Measurements from ENCODE around the gene KXD1.
"Not testable (repeated sequence)": the region's sequence is repeated elsewhere in the genome, so short reads cannot be mapped to it uniquely, and the experiment has no call there.

KXD1 gene

DNA sequence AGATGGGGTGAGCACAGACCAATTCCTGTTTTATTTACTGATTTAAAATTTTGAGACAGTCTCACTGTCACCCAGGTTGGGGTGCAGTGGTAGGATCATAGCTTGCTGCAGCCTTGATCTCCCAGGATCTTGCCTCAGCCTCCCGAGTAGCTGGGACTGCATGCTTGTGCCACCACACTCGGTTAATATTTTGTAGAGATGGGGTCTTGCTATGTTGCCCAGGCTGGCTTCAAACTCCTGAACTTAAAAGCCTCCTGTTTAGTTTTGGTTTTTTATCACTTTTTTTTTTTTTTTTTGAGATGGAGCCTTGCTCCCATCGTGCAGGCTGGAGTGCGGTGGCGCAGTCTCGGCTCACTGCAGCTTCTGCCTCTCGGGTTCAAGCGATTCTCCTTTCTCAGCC is 18.7 kb downstream of the KXD1 start:
- in situ Hi-C loops (cut with HindIII; ENCODE audit: low sequenced_read_pairs) = no loop called here

DNA sequence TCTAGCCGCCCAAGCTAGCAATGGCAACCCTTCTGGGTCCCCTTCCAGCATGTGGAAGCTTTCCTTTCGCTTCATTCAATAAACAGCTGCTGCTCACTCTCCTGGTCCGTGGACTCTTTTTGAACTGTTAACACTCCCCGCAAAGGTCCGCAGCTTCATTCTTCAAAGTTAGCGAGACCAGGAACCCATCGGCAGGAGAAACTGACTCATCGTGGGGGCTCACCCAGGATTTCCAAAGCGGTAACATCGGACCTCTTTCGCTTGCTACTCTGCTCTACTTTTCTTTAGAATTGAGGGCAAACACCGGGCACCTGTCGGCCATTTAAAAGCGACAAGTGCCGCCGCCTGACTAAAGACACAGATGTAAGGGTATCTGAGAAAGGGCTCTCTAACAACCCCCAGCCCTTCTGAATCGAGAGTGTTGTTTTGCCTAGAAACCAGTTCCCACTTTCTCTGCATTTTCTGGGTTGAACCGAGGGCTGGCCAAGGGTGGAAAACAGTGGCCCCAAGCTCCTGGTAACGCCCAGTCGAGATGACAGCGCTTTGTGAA is 19.8 kb downstream of the KXD1 start:
- in situ Hi-C loops (cut with HindIII; ENCODE audit: low sequenced_read_pairs) = no loop called here

DNA sequence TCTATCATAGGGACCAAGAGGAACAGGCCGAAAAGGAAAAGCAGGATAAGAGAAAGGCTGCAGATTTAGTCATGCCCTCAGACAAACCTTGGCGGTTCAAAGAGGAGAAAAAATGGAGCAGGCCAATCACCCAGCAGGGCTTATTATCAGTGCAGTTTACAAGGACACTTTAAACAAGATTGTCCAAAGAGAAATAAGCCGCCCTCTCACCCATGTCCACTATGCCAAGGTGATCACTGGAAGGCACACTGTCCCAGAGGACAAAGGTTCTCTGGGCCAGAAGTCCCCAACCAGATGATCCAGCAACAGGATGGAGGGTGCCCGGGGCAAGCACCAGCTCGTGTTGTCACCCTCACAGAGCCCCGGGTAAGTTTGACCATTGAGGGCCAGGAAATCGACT is 22.6 kb downstream of the KXD1 start:
- in situ Hi-C loops (cut with HindIII; ENCODE audit: low sequenced_read_pairs) = no loop called here

DNA sequence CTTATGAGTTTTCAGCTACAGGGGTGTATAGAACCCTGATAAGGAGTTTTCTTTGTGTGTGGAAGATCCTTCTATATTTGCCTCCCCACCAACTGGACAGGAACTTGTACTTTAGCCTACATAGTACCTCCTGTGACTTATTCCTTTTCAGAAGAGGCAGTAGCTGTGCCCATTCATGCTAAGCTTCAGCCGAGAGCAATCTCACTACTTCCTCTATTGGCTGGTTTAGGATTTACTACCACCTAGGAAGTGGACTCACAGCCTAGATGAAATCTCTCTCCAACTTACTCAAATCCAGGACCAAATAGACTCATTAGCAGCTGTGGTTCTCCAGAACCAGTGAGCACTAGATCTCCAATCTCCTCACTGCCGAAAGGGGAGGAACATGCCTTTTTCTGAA is 28.6 kb downstream of the KXD1 start:
- in situ Hi-C loops (cut with HindIII; ENCODE audit: low sequenced_read_pairs) = no loop called here

DNA sequence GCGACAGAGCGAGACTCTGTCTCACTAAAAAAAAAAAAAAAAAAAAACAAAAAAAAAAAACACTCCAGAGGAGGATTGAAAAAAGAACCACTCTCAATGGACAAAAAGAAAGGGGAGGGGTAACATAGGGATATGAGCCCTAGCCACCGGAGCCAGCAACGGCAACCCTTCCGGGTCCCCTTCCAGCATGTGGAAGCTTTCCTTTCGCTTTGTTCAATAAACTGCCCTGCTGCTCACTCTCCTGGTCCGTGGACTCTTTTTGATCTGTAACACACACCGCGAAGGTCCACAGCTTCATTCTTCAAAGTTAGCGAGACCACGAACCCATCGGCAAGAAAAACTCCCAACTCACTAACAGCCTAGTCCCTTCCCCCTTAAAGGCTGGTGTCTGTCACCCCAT is 29.9 kb downstream of the KXD1 start:
- in situ Hi-C loops (cut with HindIII; ENCODE audit: low sequenced_read_pairs) = no loop called here

DNA sequence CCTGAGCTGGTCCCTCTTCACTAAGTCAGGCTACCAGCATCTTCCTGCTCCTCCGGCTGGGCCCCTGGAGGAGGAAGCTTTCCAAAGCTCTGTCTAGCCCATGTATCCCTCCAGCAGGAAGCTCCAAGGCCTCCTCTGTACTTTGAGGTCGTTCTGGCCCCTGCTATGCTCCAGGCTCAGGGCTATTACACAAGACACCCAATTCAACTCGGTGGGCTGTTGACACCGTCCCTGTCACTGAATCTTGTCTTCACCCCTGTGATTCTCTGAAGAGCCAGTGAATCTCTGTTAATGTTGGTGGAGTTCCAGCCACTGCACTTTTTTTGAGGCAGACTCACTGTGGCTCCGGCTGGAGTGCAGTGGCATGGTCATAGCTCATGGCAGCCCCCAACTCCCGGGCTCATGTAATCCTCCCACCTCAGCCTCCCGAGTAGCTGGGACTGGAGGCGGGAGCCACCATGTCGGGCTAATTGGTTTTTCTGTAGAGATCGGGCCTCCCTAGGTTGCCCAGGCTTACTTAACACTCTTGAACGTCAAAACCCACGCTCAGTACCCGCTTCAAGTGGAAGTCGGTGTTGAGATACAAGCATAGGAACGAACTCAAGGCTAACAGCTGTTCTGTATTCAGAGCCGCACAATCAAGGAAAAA is 30.4 kb downstream of the KXD1 start:
- in situ Hi-C loops (cut with HindIII; ENCODE audit: low sequenced_read_pairs) = no loop called here

DNA sequence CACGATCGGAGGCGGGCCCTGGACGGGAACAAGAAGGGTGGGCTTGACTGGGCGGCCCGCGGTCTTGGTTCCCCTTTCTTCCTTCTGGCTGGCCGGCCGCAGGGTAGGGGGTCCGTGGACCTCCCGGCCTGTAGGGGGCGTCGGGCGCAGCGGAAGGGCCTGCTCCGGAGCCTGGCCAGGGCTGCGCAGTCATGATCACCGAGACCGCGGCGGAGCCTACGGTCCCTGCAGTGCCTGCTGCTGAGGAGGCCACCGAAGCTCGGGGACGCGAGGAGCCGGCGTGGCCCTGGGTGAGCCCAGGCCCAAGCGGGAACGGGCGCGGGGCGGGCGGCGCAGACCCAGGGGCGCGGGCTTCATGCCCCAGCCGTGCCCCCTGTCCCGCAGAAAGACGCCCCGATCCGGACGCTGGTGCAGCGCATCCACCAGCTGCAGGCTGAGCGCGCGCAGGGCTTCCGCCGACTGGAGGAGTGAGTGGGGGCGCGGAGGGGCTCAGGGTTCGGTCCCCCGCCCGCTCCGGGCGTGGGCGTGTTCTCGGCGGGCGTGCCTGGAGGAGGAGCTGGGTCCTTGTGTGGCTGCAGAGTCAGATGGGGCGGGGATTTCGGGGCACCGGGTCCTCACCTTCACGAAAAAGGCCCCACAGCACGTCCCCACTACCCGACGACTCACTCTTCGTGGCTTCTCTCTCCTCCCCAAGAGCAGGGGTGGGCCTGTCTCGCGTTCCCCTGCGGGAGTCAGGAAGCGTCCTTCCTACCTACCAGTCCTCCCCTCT is 31.1 kb downstream of the KXD1 start, which contains the start of gene REX1BD:
Gene REX1BD (plus strand): TSS at position 188 of the 769 bp plus-strand sequence. CDS start 4 bp downstream, at position 192.
- in situ Hi-C loops (cut with HindIII; ENCODE audit: low sequenced_read_pairs) = no loop called here

DNA sequence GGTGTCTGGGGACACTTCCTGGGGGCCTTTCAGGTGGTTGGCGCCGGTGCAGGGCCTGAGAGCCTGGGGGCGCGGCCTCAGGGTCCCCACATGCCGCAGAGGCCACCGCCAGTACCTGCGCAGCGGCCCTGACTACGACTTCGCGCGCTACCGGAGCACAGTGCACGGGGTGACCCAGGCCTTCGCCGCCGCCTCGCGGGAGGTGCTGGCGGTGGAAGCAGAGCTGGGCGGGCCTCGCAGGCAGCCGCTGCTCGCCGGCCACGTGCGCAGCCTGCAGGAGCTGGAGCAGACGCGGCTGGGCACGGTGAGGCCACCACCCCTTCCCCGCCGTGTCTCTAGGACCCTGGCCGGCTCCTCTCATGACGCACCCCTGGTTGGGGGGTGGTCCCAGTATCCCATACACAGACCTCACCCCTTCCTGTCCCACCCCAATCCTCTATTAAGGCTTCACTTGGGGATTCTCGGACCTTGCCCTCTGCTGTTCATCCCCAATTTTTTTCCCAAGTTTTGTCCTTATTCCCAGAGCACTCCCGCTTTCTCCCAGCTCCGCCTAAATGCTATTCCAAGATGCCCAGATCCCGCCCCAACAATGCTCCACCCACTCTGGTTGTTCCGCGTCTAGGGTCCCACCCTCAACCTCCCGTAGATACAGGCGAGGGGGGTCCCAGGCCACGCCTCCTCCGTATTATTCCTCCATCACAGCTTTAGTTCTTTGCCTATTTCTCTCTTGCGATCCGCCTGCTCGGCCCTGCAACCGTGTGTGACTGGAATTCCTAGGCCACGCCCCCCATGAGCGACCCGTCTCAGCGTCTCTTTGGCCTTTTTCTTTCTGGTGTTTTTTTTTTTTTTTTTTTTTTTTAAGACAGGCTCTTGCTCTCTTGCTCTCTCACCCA is 32.0 kb downstream of the KXD1 start:
- in situ Hi-C loops (cut with HindIII; ENCODE audit: low sequenced_read_pairs) = no loop called here

DNA sequence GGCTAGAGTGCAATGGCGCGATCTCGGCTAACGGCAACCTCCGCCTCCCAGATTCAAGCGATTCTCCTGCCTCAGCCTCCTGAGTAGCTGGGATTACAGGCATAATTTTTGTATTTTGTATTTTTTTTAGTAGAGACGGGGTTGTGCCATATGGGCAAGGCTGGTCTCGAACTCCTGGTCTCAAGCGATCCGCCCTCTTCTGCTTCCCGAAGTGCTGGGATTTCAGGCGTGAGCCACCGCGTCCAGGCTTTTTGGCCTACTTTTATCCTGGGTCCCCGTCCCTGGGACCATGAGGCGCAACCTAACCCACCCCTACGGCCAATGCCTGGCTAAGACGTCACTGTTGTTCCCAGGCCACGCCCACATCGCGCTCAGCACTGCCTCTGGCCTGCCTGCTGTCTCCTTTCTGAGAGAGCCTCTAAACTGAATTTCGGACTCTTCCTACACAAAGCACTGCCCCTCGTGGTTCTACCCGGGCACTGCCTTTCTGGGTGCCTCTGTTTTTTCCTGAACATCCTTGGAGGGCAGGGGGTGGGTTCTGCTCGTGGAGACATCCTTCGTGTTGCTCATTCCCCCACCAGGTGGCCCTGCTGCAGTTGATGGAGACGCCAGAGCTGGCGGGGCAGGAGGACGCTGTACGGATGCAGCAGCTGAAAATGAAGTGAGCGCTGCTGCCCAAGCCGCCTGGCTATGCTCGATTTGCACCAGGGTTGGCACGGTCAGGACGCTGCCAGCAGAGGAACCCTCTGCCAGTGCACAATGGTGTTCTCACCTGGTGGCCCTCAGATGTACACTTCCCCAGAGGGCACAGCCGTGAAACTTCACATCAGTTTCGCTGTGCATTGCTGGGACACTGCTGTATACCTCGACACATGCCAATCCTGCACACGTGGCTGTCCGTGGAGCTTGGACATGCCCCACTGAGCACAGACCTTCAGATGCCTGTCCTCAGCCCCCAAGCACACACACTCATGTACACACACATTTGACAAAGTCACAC is 32.9 kb downstream of the KXD1 start:
- in situ Hi-C loops (cut with HindIII; ENCODE audit: low sequenced_read_pairs) = no loop called here

DNA sequence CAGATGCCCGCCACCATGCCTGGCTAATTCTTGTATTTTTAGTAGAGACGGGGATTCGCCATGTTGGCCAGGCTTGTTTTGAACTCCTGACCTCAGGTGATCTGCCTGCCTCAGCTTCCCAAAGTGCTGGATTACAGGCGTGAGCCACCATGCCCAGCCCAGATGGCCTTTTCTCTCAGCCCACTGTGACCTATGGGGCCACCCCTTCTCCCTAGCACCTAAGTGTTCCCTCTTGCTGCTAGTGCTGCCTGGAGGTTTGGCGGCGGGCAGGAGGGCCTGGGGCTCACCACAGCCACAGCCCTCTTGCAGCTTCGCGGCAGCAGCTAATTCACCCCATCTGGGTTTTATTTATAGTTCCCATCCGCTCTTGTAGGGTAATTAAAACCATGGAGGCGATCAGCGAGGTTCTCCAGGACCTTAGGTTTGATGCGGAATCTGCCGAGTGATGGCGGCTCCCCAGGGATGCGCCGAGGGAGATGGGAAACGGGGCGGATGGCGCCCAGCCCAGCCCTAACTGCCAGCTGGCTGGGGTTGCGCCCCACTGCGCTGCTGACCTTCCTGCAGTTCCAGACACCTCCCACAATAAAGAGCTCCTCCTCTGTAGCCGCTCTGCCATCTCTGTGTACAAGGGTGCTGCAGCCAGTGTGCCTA is 34.2 kb downstream of the KXD1 start:
- in situ Hi-C loops (cut with HindIII; ENCODE audit: low sequenced_read_pairs) = no loop called here

DNA sequence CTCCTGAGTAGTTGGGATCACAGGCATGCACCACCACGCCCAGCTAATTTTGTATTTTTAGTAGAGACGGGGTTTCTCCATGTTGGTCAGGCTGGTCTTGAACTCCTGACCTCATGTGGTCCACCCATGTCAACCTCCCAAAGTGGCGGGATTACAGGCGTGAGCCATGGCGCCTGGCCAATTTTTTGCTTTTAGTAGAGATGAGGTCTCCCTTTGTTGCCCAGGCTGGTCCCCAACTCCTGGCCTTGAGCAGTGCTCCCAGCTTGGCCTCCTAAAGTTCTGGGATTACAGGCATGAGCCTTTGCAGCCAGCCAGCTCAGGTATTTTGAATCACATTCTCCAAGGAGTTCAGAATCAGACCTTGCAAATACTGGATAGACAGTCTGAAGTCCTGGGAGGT is 35.1 kb downstream of the KXD1 start:
- in situ Hi-C loops (cut with HindIII; ENCODE audit: low sequenced_read_pairs) = not testable (repeated sequence)

DNA sequence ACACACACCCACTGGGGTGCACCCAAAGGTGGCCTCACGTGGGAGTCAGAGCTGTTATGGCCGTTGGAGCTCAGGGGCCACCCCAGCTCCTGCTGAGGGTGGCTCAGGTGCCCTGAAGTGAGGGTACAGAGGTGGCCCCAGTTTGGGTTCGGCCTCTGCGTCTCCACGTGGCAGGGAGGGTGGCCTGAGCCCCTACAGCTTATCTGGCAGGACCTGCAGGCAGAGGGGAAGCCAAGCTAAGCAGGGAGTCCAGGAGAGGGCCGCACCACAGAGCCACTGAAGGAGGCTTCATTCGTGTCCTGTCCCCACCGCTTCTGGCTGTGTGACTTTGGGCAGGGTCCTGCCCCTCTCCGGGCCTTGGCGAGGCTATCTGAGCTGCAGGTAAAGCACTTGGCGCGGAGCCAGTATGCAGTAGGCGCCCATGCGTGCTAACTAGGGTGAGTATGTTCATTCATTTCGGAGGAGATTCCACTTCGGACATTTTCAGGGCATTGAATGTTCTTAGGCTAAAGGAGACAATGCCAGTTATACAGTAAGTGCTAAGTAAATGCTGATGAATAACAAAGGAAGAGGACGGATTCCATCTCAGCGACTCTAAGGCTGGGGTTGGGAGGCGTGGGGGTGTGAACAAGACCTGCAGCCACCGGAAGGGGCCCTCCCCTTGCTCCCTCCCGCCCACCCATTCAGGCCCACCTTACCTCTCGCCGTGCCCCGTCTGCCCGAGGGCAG is 35.9 kb downstream of the KXD1 start:
- in situ Hi-C loops (cut with HindIII; ENCODE audit: low sequenced_read_pairs) = no loop called here

DNA sequence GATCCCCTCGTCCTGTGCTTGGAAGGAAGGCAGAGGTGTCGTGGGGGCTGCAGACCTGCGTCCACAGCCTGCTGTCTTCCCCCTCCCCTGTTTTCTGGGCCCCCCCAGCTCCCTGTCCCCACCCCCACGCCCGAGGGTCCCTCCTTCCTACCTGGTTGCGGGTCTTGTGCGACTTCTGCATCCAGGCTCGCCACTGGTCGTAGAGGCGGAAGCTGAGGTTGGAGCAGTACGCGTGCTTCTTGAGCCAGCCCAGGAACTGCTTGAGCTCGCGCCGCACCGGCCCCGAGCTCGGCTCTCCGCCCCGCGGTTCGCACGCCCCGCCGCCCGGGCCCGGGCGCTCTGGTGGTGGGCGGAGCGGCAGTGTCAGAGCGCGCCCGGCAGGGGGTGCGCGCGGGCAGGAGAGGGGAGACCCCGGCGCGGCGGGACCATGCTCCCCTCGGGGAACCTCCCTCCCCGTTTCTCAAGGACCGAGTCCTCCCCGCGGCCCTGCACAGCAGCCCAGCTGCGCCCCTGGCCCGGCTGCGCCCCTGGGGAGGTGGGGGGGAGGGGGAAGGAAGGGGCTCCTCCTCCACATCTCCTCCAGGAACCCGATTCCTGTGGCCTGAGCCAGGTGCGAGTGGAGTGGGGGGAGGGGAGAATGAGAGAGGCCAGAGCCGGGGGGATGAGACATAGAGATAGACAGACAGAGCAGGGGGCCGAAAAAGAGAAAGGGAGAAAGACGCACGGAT is 36.6 kb downstream of the KXD1 start:
- in situ Hi-C loops (cut with HindIII; ENCODE audit: low sequenced_read_pairs) = no loop called here

DNA sequence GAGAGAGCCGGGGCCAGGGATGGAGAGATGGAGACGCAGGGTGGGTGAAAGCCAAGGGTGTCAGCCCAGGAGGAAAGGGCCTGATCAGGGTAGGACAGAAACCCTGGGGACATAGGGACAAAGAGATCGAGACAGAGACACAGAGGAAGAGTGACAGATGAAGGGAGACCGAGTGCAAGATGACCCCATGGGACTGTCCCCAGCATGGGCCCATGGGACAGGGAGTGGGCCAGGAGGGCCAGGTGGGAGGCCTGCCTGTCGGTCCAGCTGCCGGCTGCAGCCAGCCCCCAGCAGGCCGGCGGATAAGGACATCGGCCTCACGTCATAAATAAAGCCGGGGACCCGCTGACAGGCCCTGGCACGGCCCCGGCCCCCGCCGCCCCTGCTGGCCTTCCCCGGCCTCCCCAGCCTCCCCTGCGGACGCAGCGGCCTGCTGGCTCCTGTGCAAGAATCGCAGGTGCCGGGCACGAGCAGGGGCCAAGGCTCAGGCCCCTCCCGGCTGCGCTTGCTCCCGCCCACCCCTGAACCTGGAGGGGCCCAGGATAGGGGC is 37.2 kb downstream of the KXD1 start:
- in situ Hi-C loops (cut with HindIII; ENCODE audit: low sequenced_read_pairs) = no loop called here

DNA sequence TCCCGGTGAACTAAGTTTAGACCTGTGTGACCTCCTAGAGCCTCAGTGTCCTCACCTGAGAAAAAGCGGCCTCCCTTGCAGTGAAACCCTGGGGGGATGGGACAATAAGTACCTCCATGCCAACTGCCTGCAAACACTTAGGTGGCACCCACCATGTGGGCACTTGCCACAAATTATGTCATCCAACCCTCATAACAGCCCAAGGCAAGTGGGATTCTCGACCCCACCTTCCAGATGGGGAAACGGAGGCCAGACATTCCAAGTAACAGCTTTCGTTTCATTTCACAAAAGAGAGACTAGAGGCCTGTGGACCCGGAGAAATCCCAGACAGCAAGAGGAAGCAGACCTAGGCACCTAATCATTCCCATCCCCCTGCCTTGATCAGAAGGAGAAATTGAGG is 37.8 kb downstream of the KXD1 start:
- in situ Hi-C loops (cut with HindIII; ENCODE audit: low sequenced_read_pairs) = no loop called here

DNA sequence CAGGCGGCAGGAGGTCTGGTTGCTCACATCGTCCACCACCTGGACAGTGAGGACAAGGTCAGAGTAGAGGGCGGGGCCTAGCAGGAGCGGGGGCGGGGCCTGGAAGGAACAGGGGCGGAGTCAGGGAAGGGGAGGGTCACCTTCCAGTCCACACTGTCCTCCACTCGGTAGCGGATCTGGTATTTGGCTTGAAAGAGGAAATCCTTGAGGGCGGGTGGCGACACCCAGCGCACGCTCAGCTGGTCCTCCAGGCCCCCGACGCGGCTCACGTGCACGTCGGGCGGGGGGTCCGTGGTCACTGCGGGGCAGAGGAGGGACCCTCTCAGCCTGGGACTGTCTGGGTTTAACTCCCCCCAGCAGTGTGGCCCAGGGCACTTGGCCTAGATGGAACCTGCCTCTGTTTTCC is 39.1 kb downstream of the KXD1 start:
- in situ Hi-C loops (cut with HindIII; ENCODE audit: low sequenced_read_pairs) = no loop called here

DNA sequence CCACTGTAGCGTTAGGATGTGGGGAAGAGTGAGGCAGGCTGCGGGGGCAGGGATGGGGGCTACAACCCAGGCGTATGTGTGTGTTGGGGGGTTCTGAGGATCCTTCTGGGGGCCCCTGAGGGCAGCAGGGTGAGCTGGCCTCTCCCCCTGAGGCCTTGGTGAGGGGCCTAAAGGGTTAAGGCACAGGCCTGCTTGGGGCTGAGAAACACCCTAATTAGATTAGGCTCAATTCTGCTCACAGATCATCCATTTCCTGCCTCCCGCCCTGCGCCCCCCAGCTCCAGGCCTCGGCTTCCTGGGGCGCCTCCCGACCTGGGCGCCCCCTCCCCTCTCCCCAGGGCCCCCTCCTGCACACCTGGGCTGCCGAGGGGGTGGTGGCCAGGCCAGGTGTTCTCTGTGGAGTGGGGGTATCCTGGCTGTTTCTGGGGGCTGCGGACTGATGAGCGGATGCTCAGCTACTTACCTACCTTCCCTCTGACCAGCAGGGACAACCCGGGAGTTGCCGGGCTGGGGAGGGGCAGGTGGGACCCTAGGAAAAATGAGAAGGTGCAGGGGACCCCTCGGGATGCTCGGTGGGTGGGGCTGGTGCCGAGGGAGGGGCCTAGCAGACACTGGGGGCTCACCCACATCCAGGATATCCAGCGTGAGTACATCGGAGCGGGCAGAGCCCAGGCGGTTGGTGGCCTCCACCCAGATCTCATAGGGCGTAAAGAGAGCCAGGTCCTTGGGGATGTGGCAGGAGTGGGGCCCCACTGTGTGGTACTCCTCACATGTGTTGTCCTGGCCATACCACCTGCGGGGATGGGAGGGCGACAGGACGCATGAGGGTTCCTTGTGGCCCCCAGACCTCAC is 40.4 kb downstream of the KXD1 start:
- in situ Hi-C loops (cut with HindIII; ENCODE audit: low sequenced_read_pairs) = no loop called here
